GM23338 (cell line): Measurements from ENCODE around the gene FSIP1. TPM values are rescaled to one million over a fixed set of nuclear protein-coding genes. Genes with fewer than 3 reads are reported as not detected.

Experiments used
- ATAC-seq: fragments of 200-7000 bp; cut with Tn5 transposase; 3 replicates; pipeline ENCODE4 v1.9.1; 2020
- DNase-seq: peaks from one replicate; pipeline ENCODE4 v3.0.0-alpha.2; 2015; ENCODE audit warnings: low spot score
- H2AFZ ChIP-seq: fragments of 200-600 bp; sonication (generic); 2 replicates; pipeline ENCODE4 v1.8.0; 2016; ENCODE audit warnings: antibody characterized with exemption, mild to moderate bottlenecking, moderate library complexity
- H3F3A ChIP-seq: fragments of 200-600 bp; sonication (generic); replicated peaks from 2 replicates; pipeline ENCODE4 v1.8.0; 2017; ENCODE audit warnings: antibody characterized with exemption, mixed run types, low read depth
- H3K27ac ChIP-seq: fragments of 200-600 bp; sonication (generic); 2 replicates; pipeline ENCODE4 v1.6.1; 2016; ENCODE audit warnings: low read depth
- H3K27me3 ChIP-seq: fragments of 200-600 bp; sonication (generic); 2 replicates; pipeline ENCODE4 v1.8.0; 2016; ENCODE audit warnings: mild to moderate bottlenecking, mixed run types, moderate library complexity; ENCODE audit not compliant: insufficient read depth
- H3K36me3 ChIP-seq: fragments of 200-600 bp; sonication (generic); 2 replicates; pipeline ENCODE4 v1.8.0; 2016; ENCODE audit warnings: mild to moderate bottlenecking; ENCODE audit not compliant: insufficient read depth
- H3K4me1 ChIP-seq: fragments of 200-600 bp; sonication (generic); 2 replicates; pipeline ENCODE4 v1.8.0; 2016; ENCODE audit warnings: mild to moderate bottlenecking, moderate library complexity; ENCODE audit not compliant: insufficient read depth
- H3K4me2 ChIP-seq: fragments of 200-600 bp; sonication (generic); 2 replicates; pipeline ENCODE4 v1.7.1; 2017; ENCODE audit warnings: mixed run types
- H3K4me3 ChIP-seq: fragments of 200-600 bp; sonication (generic); 2 replicates; pipeline ENCODE4 v1.6.1; 2016; ENCODE audit warnings: mixed run types
- H3K79me2 ChIP-seq: fragments of 200-600 bp; sonication (generic); replicated peaks from 2 replicates; pipeline ENCODE4 v1.8.0; 2017; ENCODE audit warnings: mild to moderate bottlenecking; ENCODE audit not compliant: insufficient read depth
- H3K9me2 ChIP-seq: fragments of 200-600 bp; sonication (generic); 2 replicates; pipeline ENCODE4 v1.8.0; 2017; ENCODE audit not compliant: insufficient read depth
- H4K20me1 ChIP-seq: fragments of 200-600 bp; sonication (generic); replicated peaks from 2 replicates; pipeline ENCODE4 v1.8.0; 2017; ENCODE audit warnings: mild to moderate bottlenecking; ENCODE audit not compliant: insufficient read depth
- H3K27ac Mint-ChIP-seq: 2 replicates; pipeline ENCODE4 v1.8.0; 2020; ENCODE audit warnings: inconsistent platforms, mild to moderate bottlenecking, moderate library complexity, mixed read lengths
- H3K27me3 Mint-ChIP-seq: 3 replicates; pipeline ENCODE4 v1.8.0; 2022; ENCODE audit warnings: low read depth, mild to moderate bottlenecking, moderate library complexity, mixed read lengths, inconsistent platforms; ENCODE audit not compliant: insufficient read depth, poor library complexity
- H3K36me3 Mint-ChIP-seq: 3 replicates; pipeline ENCODE4 v1.8.0; 2021; ENCODE audit warnings: low read depth, mild to moderate bottlenecking, inconsistent platforms, moderate library complexity, mixed read lengths
- H3K4me1 Mint-ChIP-seq: 3 replicates; pipeline ENCODE4 v1.8.0; 2020; ENCODE audit warnings: mild to moderate bottlenecking, inconsistent platforms, mixed read lengths
- H3K4me3 Mint-ChIP-seq: 3 replicates; pipeline ENCODE4 v1.8.0; 2021; ENCODE audit warnings: moderate library complexity, mild to moderate bottlenecking, inconsistent platforms, mixed read lengths
- H3K9me3 Mint-ChIP-seq: 3 replicates; pipeline ENCODE4 v1.8.0; 2020; ENCODE audit warnings: moderate library complexity, mild to moderate bottlenecking, inconsistent platforms, mixed read lengths
- CREB1 ChIP-seq: fragments of 250-450 bp; sonication (Bioruptor Pico); IDR thresholded peaks from 2 replicates; pipeline ENCODE4 v1.5.0; 2020; ENCODE audit warnings: low read depth, mild to moderate bottlenecking, moderate library complexity
- EZH2 ChIP-seq: fragments of 200-600 bp; sonication (generic); IDR thresholded peaks from one replicate; pipeline ENCODE4 v1.8.0; 2017; ENCODE audit warnings: antibody characterized with exemption, mild to moderate bottlenecking, low read depth; ENCODE audit not compliant: unreplicated experiment
- NANOG ChIP-seq: IDR thresholded peaks from 2 replicates; pipeline ENCODE4 v1.6.1; 2016; ENCODE audit warnings: antibody characterized with exemption, borderline replicate concordance
- POLR2AphosphoS5 ChIP-seq: IDR thresholded peaks from 2 replicates; pipeline ENCODE4 v1.6.1; 2016; ENCODE audit warnings: antibody characterized with exemption, low read depth
- STAT1 ChIP-seq: IDR thresholded peaks from one replicate; pipeline ENCODE4 v1.6.1; 2016; ENCODE audit warnings: antibody characterized with exemption; ENCODE audit not compliant: unreplicated experiment
- ZNF462 ChIP-seq: fragments of 250-450 bp; sonication (Bioruptor Pico); IDR thresholded peaks from 2 replicates; pipeline ENCODE4 v1.5.0; 2020; ENCODE audit warnings: mild to moderate bottlenecking, moderate library complexity
- polyA plus RNA-seq: library from polyadenylated mRNA; unstranded; fragments of >200 nt; fragmentation: Nextera tagmentation; extraction: Ambion mirVana; gene quantifications from 2 replicates; pipeline ENCODE4 v1.2.1, GENCODE V29; 2016
- total RNA-seq: library from RNA; depleted of rRNA; stranded (reverse); fragments of >200 nt; shearing (Covaris generic); gene quantifications from 2 replicates; pipeline ENCODE4 v1.2.3, GENCODE V29; 2014
- TF ChIP-seq, protein P1 (sequence below), 2 experiments: fragments of 200-600 bp in 1 of 2; sonication (generic) in 1 of 2; conservative IDR thresholded peaks; 2 replicates each; pipeline versions ENCODE4 v1.5.1 to v1.6.1; 2016 to 2017; ENCODE audit warnings: antibody characterized with exemption in 2 of 2, low read depth in 2 of 2, mild to moderate bottlenecking in 2 of 2, moderate library complexity in 1 of 2
- TF ChIP-seq, protein P2 (sequence below): IDR thresholded peaks from one replicate; pipeline ENCODE4 v1.6.1; 2018; ENCODE audit warnings: antibody characterized with exemption; ENCODE audit not compliant: unreplicated experiment
- TF ChIP-seq, protein P3 (sequence below): IDR thresholded peaks from 2 replicates; pipeline ENCODE4 v1.6.1; 2016; ENCODE audit warnings: antibody characterized with exemption

FSIP1 gene
- total and polyA plus RNA-seq, 2 experiments from 2014 or later = 0.92 to 2.1 TPM

DNA sequence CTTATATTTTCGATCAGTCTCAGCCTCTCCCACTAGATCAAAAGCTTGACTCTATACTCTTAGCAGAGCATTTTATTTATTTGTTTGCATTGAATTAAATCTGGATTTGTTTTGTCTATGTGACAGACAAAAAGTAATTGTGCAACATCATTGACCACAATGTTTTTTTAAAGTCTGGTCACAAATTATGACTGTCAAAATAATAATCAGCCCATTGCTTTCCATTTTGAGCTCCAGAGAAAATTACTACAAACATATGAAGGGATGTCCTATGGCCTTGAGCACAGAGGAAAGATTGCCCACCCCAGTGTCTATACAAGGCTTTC is 82.3 kb downstream of the FSIP1 start:
- no peak overlapping the region for H2AFZ ChIP-seq
- Mint-ChIP-seq H3K9me3 (no peaks in the 10 kb centered on the region), H3K4me3 (no peak overlapping the region), H3K36me3 (no peaks in the 10 kb centered on the region), H3K27me3 (no peaks in the 10 kb centered on the region), H3K27ac (no peak overlapping the region), H3K4me1 (peaks cover 25% of the 10 kb centered on the region)
- no peak overlapping the region for H3K4me2 ChIP-seq
- 0 out of 2 replicates have a peak, but pooled peaks cover 5% of the 10 kb centered on the region for H3K4me1 ChIP-seq
- no peak overlapping the region for H3K27ac ChIP-seq
- H3K9me2 ChIP-seq = no peaks in the 10 kb centered on the region
- H3K27me3 ChIP-seq = no peaks in the 10 kb centered on the region
- ATAC-seq (no peak), DNase-seq (no peak)
- H3K4me3 ChIP-seq = no peak overlapping the region
- TF ChIP-seq, protein P1, sequence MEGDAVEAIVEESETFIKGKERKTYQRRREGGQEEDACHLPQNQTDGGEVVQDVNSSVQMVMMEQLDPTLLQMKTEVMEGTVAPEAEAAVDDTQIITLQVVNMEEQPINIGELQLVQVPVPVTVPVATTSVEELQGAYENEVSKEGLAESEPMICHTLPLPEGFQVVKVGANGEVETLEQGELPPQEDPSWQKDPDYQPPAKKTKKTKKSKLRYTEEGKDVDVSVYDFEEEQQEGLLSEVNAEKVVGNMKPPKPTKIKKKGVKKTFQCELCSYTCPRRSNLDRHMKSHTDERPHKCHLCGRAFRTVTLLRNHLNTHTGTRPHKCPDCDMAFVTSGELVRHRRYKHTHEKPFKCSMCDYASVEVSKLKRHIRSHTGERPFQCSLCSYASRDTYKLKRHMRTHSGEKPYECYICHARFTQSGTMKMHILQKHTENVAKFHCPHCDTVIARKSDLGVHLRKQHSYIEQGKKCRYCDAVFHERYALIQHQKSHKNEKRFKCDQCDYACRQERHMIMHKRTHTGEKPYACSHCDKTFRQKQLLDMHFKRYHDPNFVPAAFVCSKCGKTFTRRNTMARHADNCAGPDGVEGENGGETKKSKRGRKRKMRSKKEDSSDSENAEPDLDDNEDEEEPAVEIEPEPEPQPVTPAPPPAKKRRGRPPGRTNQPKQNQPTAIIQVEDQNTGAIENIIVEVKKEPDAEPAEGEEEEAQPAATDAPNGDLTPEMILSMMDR (conservative IDR thresholded peaks at IDR 0.05; ENCODE audit: low read depth in 2 of 2) = no peak
- TF ChIP-seq, protein P2, sequence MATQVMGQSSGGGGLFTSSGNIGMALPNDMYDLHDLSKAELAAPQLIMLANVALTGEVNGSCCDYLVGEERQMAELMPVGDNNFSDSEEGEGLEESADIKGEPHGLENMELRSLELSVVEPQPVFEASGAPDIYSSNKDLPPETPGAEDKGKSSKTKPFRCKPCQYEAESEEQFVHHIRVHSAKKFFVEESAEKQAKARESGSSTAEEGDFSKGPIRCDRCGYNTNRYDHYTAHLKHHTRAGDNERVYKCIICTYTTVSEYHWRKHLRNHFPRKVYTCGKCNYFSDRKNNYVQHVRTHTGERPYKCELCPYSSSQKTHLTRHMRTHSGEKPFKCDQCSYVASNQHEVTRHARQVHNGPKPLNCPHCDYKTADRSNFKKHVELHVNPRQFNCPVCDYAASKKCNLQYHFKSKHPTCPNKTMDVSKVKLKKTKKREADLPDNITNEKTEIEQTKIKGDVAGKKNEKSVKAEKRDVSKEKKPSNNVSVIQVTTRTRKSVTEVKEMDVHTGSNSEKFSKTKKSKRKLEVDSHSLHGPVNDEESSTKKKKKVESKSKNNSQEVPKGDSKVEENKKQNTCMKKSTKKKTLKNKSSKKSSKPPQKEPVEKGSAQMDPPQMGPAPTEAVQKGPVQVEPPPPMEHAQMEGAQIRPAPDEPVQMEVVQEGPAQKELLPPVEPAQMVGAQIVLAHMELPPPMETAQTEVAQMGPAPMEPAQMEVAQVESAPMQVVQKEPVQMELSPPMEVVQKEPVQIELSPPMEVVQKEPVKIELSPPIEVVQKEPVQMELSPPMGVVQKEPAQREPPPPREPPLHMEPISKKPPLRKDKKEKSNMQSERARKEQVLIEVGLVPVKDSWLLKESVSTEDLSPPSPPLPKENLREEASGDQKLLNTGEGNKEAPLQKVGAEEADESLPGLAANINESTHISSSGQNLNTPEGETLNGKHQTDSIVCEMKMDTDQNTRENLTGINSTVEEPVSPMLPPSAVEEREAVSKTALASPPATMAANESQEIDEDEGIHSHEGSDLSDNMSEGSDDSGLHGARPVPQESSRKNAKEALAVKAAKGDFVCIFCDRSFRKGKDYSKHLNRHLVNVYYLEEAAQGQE = no peak
- no peak for TF ChIP-seq ZNF462 (CRISPR knock-in tag)
- no peak for TF ChIP-seq POLR2AphosphoS5
- TF ChIP-seq STAT1 = no peak
- TF ChIP-seq, protein P3, sequence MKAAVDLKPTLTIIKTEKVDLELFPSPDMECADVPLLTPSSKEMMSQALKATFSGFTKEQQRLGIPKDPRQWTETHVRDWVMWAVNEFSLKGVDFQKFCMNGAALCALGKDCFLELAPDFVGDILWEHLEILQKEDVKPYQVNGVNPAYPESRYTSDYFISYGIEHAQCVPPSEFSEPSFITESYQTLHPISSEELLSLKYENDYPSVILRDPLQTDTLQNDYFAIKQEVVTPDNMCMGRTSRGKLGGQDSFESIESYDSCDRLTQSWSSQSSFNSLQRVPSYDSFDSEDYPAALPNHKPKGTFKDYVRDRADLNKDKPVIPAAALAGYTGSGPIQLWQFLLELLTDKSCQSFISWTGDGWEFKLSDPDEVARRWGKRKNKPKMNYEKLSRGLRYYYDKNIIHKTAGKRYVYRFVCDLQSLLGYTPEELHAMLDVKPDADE = no peak
- TF ChIP-seq CREB1 (CRISPR knock-in tag) = no peak
- no peak for TF ChIP-seq EZH2
- TF ChIP-seq NANOG = no peak
- no peaks in the 10 kb centered on the region for H3K79me2 ChIP-seq
- H3K36me3 ChIP-seq = no peaks in the 10 kb centered on the region
- H3F3A ChIP-seq = no peaks in the 10 kb centered on the region
- no peaks in the 10 kb centered on the region for H4K20me1 ChIP-seq
